HG02571 (cell line): Measurements from ENCODE around the gene NCKAP1.
"Not testable (repeated sequence)": the region's sequence is repeated elsewhere in the genome, so short reads cannot be mapped to it uniquely, and the experiment has no call there.

Experiments
- ATAC-seq: cut with Tn5 transposase; IDR thresholded peaks from one replicate; pipeline ENCODE4 v1.9.1; 2021; ENCODE audit warnings: mild to moderate bottlenecking, moderate library complexity; ENCODE audit not compliant: unreplicated experiment

The NCKAP1 gene

GRCh38 chr2:182885771-182886170, 152.5 kb downstream of the NCKAP1 start:
- no peak for ATAC-seq

GRCh38 chr2:182883451-182883850, 154.8 kb downstream of the NCKAP1 start:
- ATAC-seq: no peak

GRCh38 chr2:182880100-182880499, 158.2 kb downstream of the NCKAP1 start:
- ATAC-seq: not testable (repeated sequence)

GRCh38 chr2:182876653-182877052, 161.6 kb downstream of the NCKAP1 start:
- not testable (repeated sequence) for ATAC-seq

GRCh38 chr2:182870227-182870626, 168.0 kb downstream of the NCKAP1 start:
- ATAC-seq: no peak

- no peak for ATAC-seq
Observed at GRCh38 chr2:182868054-182868796, 170.0 kb downstream of the NCKAP1 start.

- no peak for ATAC-seq
Observed at GRCh38 chr2:182867426-182868053, 170.7 kb downstream of the NCKAP1 start.

GRCh38 chr2:182866461-182867406, 171.5 kb downstream of the NCKAP1 start, which contains the start of gene FRZB:
FRZB (minus strand) TSS chr2:182866637; CDS start chr2:182866552, 85 bp downstream.
- no peak for ATAC-seq

- ATAC-seq: no peak
Observed at GRCh38 chr2:182866095-182866460, 172.2 kb downstream of the NCKAP1 start.

- ATAC-seq: no peak
Observed at GRCh38 chr2:182864949-182865570, 173.2 kb downstream of the NCKAP1 start.

GRCh38 chr2:182863642-182864041, 174.6 kb downstream of the NCKAP1 start:
- no peak for ATAC-seq

GRCh38 chr2:182862091-182862490, 176.2 kb downstream of the NCKAP1 start:
- no peak for ATAC-seq

GRCh38 chr2:182860858-182861257, 177.4 kb downstream of the NCKAP1 start:
- no peak for ATAC-seq
